K562 (cell line): ENCODE data around the gene VMP1. TPM values are rescaled to one million over a fixed set of nuclear protein-coding genes. Genes with fewer than 3 reads are reported as not detected.

ENCODE experiments used
- ATAC-seq: fragments of 200-7000 bp; cut with Tn5 transposase; 3 replicates; pipeline ENCODE4 v1.9.1; 2020; ENCODE audit warnings: moderate library complexity
- BruUV-seq: library from RNA; stranded (reverse); fragments of 400-500 nt; replicated peaks from 2 replicates; lab custom pipeline; 2021; lab: Mats Ljungman, UMichigan
- CTCF ChIA-PET: fragments of 300-600 bp; formaldehyde crosslinking; extraction: SDS; loops from one replicate; lab custom pipeline; 2021; ENCODE audit warnings: low intra/inter-chr PET ratio; lab: Yijun Ruan, JAX
- POLR2A ChIA-PET: fragments of 300-600, 350-650 bp; sonication (Branson Sonifier 250); formaldehyde crosslinking; extraction: SDS; loops from one replicate; lab custom pipeline; 2021; ENCODE audit warnings: antibody characterized with exemption, inconsistent platforms; lab: Yijun Ruan, JAX
- DNase-seq, 4 experiments: peaks; one replicate each; pipeline versions ENCODE4 v3.0.0 to v3.0.0-alpha.2; 2011 to 2018; ENCODE audit warnings: low spot score in 3 of 4, mixed read lengths in 3 of 4; ENCODE audit errors: extremely low read depth in 1 of 4
- FAIRE-seq: peaks from 2 replicates; lab custom pipeline; 2011; peaks lifted over from hg19 to GRCh38; lab: Jason Lieb, UNC
- H2AFZ ChIP-seq: 2 replicates; pipeline ENCODE4 v1.6.0; 2011; ENCODE audit warnings: low read depth, low read length, control low read depth, inconsistent platforms
- H3K27ac ChIP-seq: fragments of 200-600 bp; 3 replicates; pipeline ENCODE4 v1.8.0; 2011; ENCODE audit warnings: low read depth, mild to moderate bottlenecking, control low read depth, inconsistent platforms, low read length, moderate library complexity, mixed read lengths; ENCODE audit errors: extremely low read depth
- H3K27me3 ChIP-seq, 2 experiments: fragments of 300-600 bp in 1 of 2; 2 replicates in 1 of 2; 3 replicates in 1 of 2; pipeline versions ENCODE4 v1.6.0 to v1.8.0; 2011; ENCODE audit warnings: inconsistent platforms in 2 of 2, low read length in 2 of 2, mild to moderate bottlenecking in 1 of 2, mixed read lengths in 1 of 2, moderate library complexity in 1 of 2; ENCODE audit not compliant: control insufficient read depth in 2 of 2, insufficient read depth in 2 of 2
- H3K36me3 ChIP-seq: fragments of 300-600 bp; 3 replicates; pipeline ENCODE4 v1.8.0; 2011; ENCODE audit warnings: mild to moderate bottlenecking, low read length, inconsistent platforms; ENCODE audit not compliant: control insufficient read depth, insufficient read depth
- H3K4me1 ChIP-seq, 2 experiments: fragments of 200-600 bp in 1 of 2; replicated peaks in 1 of 2; 2 replicates in 1 of 2; 3 replicates in 1 of 2; pipeline versions ENCODE4 v1.5.1 to v1.8.0; 2011; ENCODE audit warnings: inconsistent platforms in 2 of 2, low read length in 2 of 2, mild to moderate bottlenecking in 1 of 2, mixed read lengths in 1 of 2, moderate library complexity in 1 of 2; ENCODE audit not compliant: control insufficient read depth in 2 of 2, insufficient read depth in 2 of 2
- H3K4me2 ChIP-seq: 2 replicates; pipeline ENCODE4 v1.6.1; 2011; ENCODE audit warnings: low read length, control low read depth, inconsistent platforms, mixed read lengths; ENCODE audit not compliant: insufficient read depth
- H3K4me3 ChIP-seq: fragments of 200-600 bp; sonication (generic), shearing (Covaris generic); 2 replicates; pipeline ENCODE4 v1.5.1; 2016; ENCODE audit warnings: control low read depth, inconsistent platforms
- H3K79me2 ChIP-seq: fragments of 200-600 bp; 3 replicates; pipeline ENCODE4 v1.8.0; 2011; ENCODE audit warnings: low read length, inconsistent platforms; ENCODE audit not compliant: control insufficient read depth, insufficient read depth
- H3K9ac ChIP-seq, 2 experiments: 2 replicates each; pipeline versions ENCODE4 v1.6.0 to v1.6.1; 2011; ENCODE audit warnings: low read depth in 2 of 2, low read length in 2 of 2, control low read depth in 1 of 2, inconsistent platforms in 1 of 2, mild to moderate bottlenecking in 1 of 2, mixed read lengths in 1 of 2; ENCODE audit not compliant: insufficient read depth in 1 of 2
- H3K9me1 ChIP-seq: one replicate; pipeline ENCODE4 v1.6.0; 2011; ENCODE audit warnings: inconsistent platforms, mild to moderate bottlenecking, low read length, moderate library complexity; ENCODE audit not compliant: control insufficient read depth, insufficient read depth
- H3K9me3 ChIP-seq: replicated peaks from 2 replicates; pipeline ENCODE4 v1.5.1; 2011; ENCODE audit warnings: low read depth, low read length, inconsistent platforms; ENCODE audit not compliant: control insufficient read depth, insufficient read depth
- H4K20me1 ChIP-seq: replicated peaks from 2 replicates; pipeline ENCODE4 v1.6.1; 2011; ENCODE audit warnings: low read length, inconsistent platforms, mixed read lengths; ENCODE audit not compliant: control insufficient read depth, insufficient read depth
- GTF2E2 ChIP-seq: fragments of 200-800 bp; sonication (Bioruptor generic); IDR thresholded peaks from 2 replicates; pipeline ENCODE4 v1.6.1; 2016; ENCODE audit warnings: missing genetic modification characterization, missing compliant biosample characterization
- WGBS: fragments of 100-300 bp; shearing (Covaris generic); methylation state at CpG from one replicate; pipeline ENCODE4 v1.1.6; 2016; ENCODE audit warnings: low coverage, mixed read lengths; ENCODE audit not compliant: insufficient coverage; ENCODE audit errors: missing lambda C conversion rate; 5-methylcytosine and 5-hydroxymethylcytosine counted together
- in situ Hi-C: fragments of 300-500 bp; cut with MboI; formaldehyde crosslinking; loops from 4 replicates; pipeline ENCODE4 v1.15.0; 2018; ENCODE audit warnings: inconsistent platforms, mixed read lengths
- intact Hi-C: fragments of 100-400 bp; cut with micrococcal nuclease; formaldehyde crosslinking; loops from 2 replicates; pipeline ENCODE4 v1.14.2; 2022
- polyA plus RNA-seq, 8 experiments: library from polyadenylated mRNA; depleted of rRNA in 4 of 8; stranded (reverse) in 5 of 8; unstranded in 3 of 8; fragments of >200 nt; fragmentation: Nextera tagmentation in 2 of 8; fragmentation: Illumina TruSeq in 1 of 8; extraction: Ambion mirVana in 2 of 8; extraction: Trizol in 1 of 8; gene quantifications; 2 replicates each; pipeline versions ENCODE4 v1.2.1 to v1.2.3, GENCODE V29; 2011 to 2014; ENCODE audit warnings: inconsistent platforms in 1 of 8, missing spikeins in 1 of 8
- total RNA-seq, 7 experiments: library from RNA; depleted of rRNA in 6 of 7; stranded (reverse); fragments of >200 nt in 6 of 7; fragmentation: Illumina TruSeq in 2 of 7; extraction: Trizol in 2 of 7; gene quantifications; 2 replicates each; pipeline versions ENCODE4 v1.2.1 to v1.2.3, GENCODE V29; 2011 to 2021; ENCODE audit warnings: low replicate concordance in 1 of 7
- TF ChIP-seq, protein P1 (sequence below), 3 experiments: fragments of 200-800 bp in 1 of 3; fragments of 250-450 bp in 1 of 3; fragments of 450-650 bp in 1 of 3; sonication (Bioruptor Pico) in 1 of 3; sonication (Bioruptor generic) in 1 of 3; formaldehyde crosslinking in 1 of 3; IDR thresholded peaks; 2 replicates each; pipeline versions ENCODE4 v1.6.1 to v1.8.0; 2016 to 2022; ENCODE audit warnings: mild to moderate bottlenecking in 2 of 3, missing genetic modification characterization in 2 of 3, missing compliant biosample characterization in 1 of 3, moderate library complexity in 1 of 3

The VMP1 gene
- total and polyA plus RNA-seq, 9 of the 15 experiments (the other 6 are each of a cell fraction or from before 2014, with no cell fraction given), result 123 to 304 (median 151) TPM

DNA sequence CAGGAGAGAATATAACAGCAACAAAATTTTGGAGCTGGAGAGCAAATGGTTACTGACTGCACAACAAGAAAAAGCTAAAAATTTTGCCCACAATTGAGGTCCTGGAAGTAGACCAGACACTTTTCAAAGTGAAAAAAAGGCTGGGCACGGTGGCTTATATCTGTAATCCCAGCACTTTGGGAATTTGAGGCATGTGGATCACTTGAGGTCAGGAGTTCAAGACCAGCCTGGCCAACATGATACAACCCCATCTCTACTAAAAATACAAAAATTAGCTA lies 162.4 kb downstream of the VMP1 start:
- POLR2A ChIA-PET, result interaction anchor here (1.0 to 1.7 kb wide), 3 partner anchors 9 to 23 kb away, joined by 4 read pairs; partner anchors contain the start of genes RPS6KB1 and TUBD1
- BruUV-seq, result no TSS peak
- H3K9ac ChIP-seq, result no peak overlapping the region
- no peak overlapping the region for H3K4me2 ChIP-seq
- DNase-seq (no peak), FAIRE-seq (no peak)
- H4K20me1 ChIP-seq, result no peaks in the 10 kb centered on the region
- H2AFZ ChIP-seq, result no peak overlapping the region
- intact Hi-C loops (no loop called here), in situ Hi-C loops (no loop called here)
- H3K4me3 ChIP-seq, result no peak overlapping the region
- H3K4me1 ChIP-seq, result no peaks in the 10 kb centered on the region
- TF ChIP-seq, protein P1, sequence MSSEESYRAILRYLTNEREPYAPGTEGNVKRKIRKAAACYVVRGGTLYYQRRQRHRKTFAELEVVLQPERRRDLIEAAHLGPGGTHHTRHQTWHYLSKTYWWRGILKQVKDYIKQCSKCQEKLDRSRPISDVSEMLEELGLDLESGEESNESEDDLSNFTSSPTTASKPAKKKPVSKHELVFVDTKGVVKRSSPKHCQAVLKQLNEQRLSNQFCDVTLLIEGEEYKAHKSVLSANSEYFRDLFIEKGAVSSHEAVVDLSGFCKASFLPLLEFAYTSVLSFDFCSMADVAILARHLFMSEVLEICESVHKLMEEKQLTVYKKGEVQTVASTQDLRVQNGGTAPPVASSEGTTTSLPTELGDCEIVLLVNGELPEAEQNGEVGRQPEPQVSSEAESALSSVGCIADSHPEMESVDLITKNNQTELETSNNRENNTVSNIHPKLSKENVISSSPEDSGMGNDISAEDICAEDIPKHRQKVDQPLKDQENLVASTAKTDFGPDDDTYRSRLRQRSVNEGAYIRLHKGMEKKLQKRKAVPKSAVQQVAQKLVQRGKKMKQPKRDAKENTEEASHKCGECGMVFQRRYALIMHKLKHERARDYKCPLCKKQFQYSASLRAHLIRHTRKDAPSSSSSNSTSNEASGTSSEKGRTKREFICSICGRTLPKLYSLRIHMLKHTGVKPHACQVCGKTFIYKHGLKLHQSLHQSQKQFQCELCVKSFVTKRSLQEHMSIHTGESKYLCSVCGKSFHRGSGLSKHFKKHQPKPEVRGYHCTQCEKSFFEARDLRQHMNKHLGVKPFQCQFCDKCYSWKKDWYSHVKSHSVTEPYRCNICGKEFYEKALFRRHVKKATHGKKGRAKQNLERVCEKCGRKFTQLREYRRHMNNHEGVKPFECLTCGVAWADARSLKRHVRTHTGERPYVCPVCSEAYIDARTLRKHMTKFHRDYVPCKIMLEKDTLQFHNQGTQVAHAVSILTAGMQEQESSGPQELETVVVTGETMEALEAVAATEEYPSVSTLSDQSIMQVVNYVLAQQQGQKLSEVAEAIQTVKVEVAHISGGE (CRISPR knock-in tag; IDR thresholded peaks at IDR 0.05), result peak in 1 of 3 experiments; percentile 79; a peak in 2 of 6 replicates
- no peak for TF ChIP-seq GTF2E2 (tag)
- TF ChIP-seq, all 486 proteins: peak for 1
- CTCF ChIA-PET, result no interaction called here
- no peak for ATAC-seq
- Histone ChIP-seq H3K9me3 (no peaks in the 10 kb centered on the region), H3K36me3 (peaks cover 32% of the 10 kb centered on the region), H3K27ac (no peak overlapping the region), H3K9me1 (no peaks in the 10 kb centered on the region), H3K79me2 (no peaks in the 10 kb centered on the region), H3K27me3 (no peaks in the 10 kb centered on the region)
- 53% methylated on average over 1 of the region's 1 CpG for WGBS
